Measurements from ENCODE around the gene SLC1A7.
A peak's percentile ranks its signal among the peaks of the same experiment; 100 is the strongest.

Gene SLC1A7

DNA sequence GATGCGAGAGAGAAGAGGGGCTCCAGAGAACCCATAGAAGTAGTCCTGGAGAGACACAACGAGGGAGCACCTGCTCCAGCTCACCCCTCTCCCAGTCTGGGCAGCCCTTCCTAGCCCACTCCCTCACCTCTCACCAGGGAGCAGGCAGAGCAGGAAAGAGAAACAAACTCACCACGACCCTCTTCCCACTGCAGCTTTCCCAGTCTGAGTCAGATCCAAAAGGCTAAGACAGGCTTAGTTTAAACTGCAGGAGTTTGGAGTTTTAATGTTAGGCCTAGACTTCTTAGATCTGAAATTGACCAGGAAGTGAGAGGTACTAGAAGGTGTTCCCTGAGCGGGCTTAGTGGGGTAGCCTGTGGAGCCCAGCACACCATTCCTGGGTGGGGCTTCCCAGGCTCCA is 29.6 kb downstream of the SLC1A7 start:
- DNase-seq (ENCODE audit: low spot score), result no peak
- POLR2A ChIA-PET (ENCODE audit: low non-redundant PET), result no interaction called here
- CTCF ChIA-PET, result no interaction called here
- no peak overlapping the region for H3K27ac ChIP-seq
- TF ChIP-seq, protein P1, sequence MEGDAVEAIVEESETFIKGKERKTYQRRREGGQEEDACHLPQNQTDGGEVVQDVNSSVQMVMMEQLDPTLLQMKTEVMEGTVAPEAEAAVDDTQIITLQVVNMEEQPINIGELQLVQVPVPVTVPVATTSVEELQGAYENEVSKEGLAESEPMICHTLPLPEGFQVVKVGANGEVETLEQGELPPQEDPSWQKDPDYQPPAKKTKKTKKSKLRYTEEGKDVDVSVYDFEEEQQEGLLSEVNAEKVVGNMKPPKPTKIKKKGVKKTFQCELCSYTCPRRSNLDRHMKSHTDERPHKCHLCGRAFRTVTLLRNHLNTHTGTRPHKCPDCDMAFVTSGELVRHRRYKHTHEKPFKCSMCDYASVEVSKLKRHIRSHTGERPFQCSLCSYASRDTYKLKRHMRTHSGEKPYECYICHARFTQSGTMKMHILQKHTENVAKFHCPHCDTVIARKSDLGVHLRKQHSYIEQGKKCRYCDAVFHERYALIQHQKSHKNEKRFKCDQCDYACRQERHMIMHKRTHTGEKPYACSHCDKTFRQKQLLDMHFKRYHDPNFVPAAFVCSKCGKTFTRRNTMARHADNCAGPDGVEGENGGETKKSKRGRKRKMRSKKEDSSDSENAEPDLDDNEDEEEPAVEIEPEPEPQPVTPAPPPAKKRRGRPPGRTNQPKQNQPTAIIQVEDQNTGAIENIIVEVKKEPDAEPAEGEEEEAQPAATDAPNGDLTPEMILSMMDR (conservative IDR thresholded peaks at IDR 0.05; ENCODE audit: low read depth), result no peak

- no peak overlapping the region for H3K27ac ChIP-seq
- ChIA-PET CTCF (no interaction called here), POLR2A (ENCODE audit: low non-redundant PET) (no interaction called here)
- TF ChIP-seq, protein P1 (conservative IDR thresholded peaks at IDR 0.05; ENCODE audit: low read depth), result no peak
- DNase-seq (ENCODE audit: low spot score), result peak; percentile 6
Observed at GRCh38 chr1:53112271-53112774, 30.1 kb downstream of the SLC1A7 start.

DNA sequence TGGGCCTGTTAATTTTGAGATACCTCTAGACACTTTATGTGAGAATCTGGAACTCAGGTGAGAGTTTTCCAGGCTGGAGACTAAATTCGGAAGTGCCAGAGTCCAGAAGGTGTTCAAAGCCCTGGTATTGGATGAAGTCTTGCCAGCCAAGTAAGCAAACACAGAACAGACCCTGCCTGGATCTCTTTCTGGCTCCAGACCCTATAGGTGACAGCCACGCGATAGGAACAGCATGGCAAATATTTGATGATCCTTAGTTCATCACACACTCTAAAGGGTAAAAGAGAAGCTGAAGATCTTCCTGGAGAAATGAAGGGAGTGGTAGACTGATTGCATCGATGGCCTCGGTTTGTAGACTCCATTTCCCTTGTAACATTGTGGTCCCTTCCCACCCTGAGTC is 30.7 kb downstream of the SLC1A7 start:
- no peak overlapping the region for H3K27ac ChIP-seq
- POLR2A ChIA-PET (ENCODE audit: low non-redundant PET), result no interaction called here

GRCh38 chr1:53111073-53111556 is 31.3 kb downstream of the SLC1A7 start:
- ChIA-PET POLR2A (ENCODE audit: low non-redundant PET) (no interaction called here), CTCF (no interaction called here)
- DNase-seq (ENCODE audit: low spot score), result no peak
- TF ChIP-seq, protein P1 (conservative IDR thresholded peaks at IDR 0.05; ENCODE audit: low read depth), result no peak
- H3K27ac ChIP-seq, result no peak overlapping the region

More for the DNA sequence above, 30.7 kb downstream of the SLC1A7 start:
- no peak for DNase-seq (ENCODE audit: low spot score)
- TF ChIP-seq, protein P1 (conservative IDR thresholded peaks at IDR 0.05; ENCODE audit: low read depth), result no peak
- CTCF ChIA-PET, result no interaction called here

DNA sequence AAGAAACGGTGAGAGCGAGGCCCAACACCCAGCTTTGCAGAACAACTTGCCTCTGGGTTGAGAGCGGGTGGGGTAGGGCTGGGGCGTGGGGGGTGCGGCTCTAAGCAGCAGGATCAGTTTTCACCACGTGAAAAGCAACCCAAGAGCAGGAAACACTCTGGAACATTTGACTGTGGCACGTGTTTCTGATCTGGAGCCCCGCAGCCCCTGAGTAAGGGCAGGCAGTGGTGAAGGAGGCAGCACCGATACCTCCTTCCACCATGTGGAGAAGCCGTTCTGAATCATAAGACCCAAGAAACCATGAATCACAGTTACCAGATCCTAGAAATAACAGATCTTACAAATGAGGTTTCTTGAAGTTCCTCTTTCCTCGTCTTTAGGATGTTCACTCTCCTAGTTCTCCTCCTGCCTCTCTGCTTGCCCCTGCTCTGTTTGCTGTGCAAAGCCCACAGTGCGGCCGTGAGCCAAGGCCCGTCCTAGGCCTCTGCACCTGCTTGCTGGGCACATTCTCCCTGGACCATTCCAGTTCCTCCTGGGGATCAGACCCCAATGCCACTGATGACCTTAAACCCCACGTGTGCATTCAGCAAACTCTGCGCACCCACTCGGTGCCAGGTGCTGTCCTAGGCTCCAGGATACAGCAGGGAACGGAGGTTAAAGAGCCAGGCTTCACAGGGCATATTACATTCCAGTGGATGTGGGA is 31.9 kb downstream of the SLC1A7 start:
- no peak overlapping the region for H3K27ac ChIP-seq

DNA sequence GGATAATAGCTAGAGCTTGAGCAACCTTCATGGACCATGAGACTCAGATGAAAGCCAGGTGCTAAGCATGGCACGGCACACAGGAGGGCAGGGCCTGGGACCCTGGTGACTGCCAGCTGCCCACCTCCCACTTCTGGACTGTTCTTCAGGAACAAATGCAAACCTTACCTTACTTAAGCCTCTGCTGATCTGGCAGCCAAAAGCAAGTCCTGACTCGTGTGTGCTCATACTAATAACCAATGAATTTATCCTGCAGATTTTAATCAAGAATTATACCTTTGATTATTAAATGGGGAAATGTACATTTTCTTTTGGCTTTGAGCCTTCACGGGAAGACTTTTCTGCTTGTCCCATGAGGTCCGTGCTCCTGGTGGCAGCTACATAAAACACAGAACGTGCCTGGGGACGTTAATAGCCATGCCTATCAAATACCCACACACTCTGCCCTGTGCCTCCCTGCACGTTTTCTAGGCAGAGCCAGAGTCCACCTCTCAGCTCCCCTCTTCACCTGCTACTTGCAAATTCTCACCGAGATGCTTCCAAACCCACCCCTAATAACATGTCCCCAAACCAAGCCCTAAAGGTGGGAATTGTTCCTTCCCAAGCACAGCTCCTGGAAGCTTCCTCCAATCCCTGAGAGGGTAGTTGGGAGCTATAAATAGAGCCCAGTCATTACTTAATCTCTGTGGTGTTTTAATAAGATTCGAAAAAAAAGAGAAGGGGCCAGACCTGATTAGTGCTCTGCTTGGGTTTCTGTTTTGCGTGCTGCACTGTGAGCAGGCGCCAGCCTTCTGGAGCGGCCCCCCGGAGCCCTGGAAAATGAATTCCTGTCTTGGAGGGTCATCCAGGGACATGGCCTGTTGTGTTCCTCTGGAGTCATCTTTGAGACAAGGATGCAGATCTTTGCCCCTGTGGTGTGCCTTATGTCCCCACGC is 33.5 kb downstream of the SLC1A7 start:
- TF ChIP-seq, protein P1 (conservative IDR thresholded peaks at IDR 0.05; ENCODE audit: low read depth), result no peak
- no peak overlapping the region for H3K27ac ChIP-seq
- POLR2A ChIA-PET (ENCODE audit: low non-redundant PET), result no interaction called here
- no peak for DNase-seq (ENCODE audit: low spot score)
- CTCF ChIA-PET, result interaction anchor here (0.6 to 0.8 kb wide), 4 partner anchors 23 to 169 kb away, joined by 3 to 4 read pairs (median 4); no protein-coding TSS in a partner anchor

More for the DNA sequence above, 31.9 kb downstream of the SLC1A7 start:
- ChIA-PET CTCF (no interaction called here), POLR2A (ENCODE audit: low non-redundant PET) (no interaction called here)
- DNase-seq (ENCODE audit: low spot score), result no peak
- TF ChIP-seq, protein P1 (conservative IDR thresholded peaks at IDR 0.05; ENCODE audit: low read depth), result no peak

Measured in RWPE1 (cell line).